ENCODE measurements around the gene R3HDM2. TPM values are rescaled to one million over a fixed set of nuclear protein-coding genes. Genes with fewer than 3 reads are reported as not detected.

R3HDM2 gene
- total and polyA plus RNA-seq, 2 of the 13 experiments (the other 11 are each of a cell fraction or from before 2014, with no cell fraction given) = 11.1 to 23.5 TPM

- TF ChIP-seq IRF1 (CRISPR knock-in tag; IDR thresholded peaks at IDR 0.05; ENCODE audit: low read depth) (no peak), ERF (CRISPR knock-in tag; IDR thresholded peaks at IDR 0.05) (0 out of 2 replicates have a peak, but pooled peaks have one; percentile 16), UBTF (CRISPR knock-in tag; IDR thresholded peaks at IDR 0.05) (no peak; the same call in 1 of the 2 replicates), HNF1B (CRISPR knock-in tag; IDR thresholded peaks at IDR 0.05) (no peak), NR2C2 (CRISPR knock-in tag; IDR thresholded peaks at IDR 0.05; ENCODE audit: borderline replicate concordance) (0 out of 2 replicates have a peak, but pooled peaks have one; percentile 34), RBM22 (optimal IDR thresholded peaks at IDR 0.05; ENCODE audit: low read length) (no peak), ZNF30 (CRISPR knock-in tag; IDR thresholded peaks at IDR 0.05) (no peak), SP1 (IDR thresholded peaks at IDR 0.05) (no peak), SP1 (CRISPR knock-in tag; IDR thresholded peaks at IDR 0.05) (0 out of 2 replicates have a peak, but pooled peaks have one; percentile 17), ZNF572 (CRISPR knock-in tag; IDR thresholded peaks at IDR 0.05) (no peak), CBFB (CRISPR knock-in tag; IDR thresholded peaks at IDR 0.05) (no peak), ZSCAN12 (CRISPR knock-in tag; IDR thresholded peaks at IDR 0.05) (no peak), ZNF446 (CRISPR knock-in tag; IDR thresholded peaks at IDR 0.05) (no peak), MAX (IDR thresholded peaks at IDR 0.05) (peak; percentile 20; the same call in 1 of the 2 replicates), THAP11 (CRISPR knock-in tag; IDR thresholded peaks at IDR 0.05) (no peak), ZMYM4 (CRISPR knock-in tag; IDR thresholded peaks at IDR 0.05) (no peak), ATAD3A (CRISPR knock-in tag; IDR thresholded peaks at IDR 0.05) (no peak), HNRNPK (IDR thresholded peaks at IDR 0.05; ENCODE audit: low read depth, low read length, poor library complexity, severe bottlenecking) (peak; percentile 35), GFI1 (CRISPR knock-in tag; IDR thresholded peaks at IDR 0.05; ENCODE audit: borderline replicate concordance) (no peak), ZNF430 (CRISPR knock-in tag; IDR thresholded peaks at IDR 0.05) (no peak), ZNF816 (CRISPR knock-in tag; IDR thresholded peaks at IDR 0.05; ENCODE audit: borderline replicate concordance) (no peak), MTF2 (CRISPR knock-in tag; IDR thresholded peaks at IDR 0.05; ENCODE audit: borderline replicate concordance) (0 out of 2 replicates have a peak, but pooled peaks have one; percentile 46), RFXAP (CRISPR knock-in tag; IDR thresholded peaks at IDR 0.05; ENCODE audit: borderline replicate concordance) (0 out of 2 replicates have a peak, but pooled peaks have one; percentile 7), ZKSCAN8 (CRISPR knock-in tag; IDR thresholded peaks at IDR 0.05; ENCODE audit: borderline replicate concordance) (no peak), MAFF (IDR thresholded peaks at IDR 0.05; ENCODE audit: low read depth, low read length) (no peak), ZNF484 (CRISPR knock-in tag; IDR thresholded peaks at IDR 0.05; ENCODE audit: borderline replicate concordance, low read depth) (no peak), ZKSCAN5 (CRISPR knock-in tag; IDR thresholded peaks at IDR 0.05) (no peak)
Observed at GRCh38 chr12:57216014-57216911, 214.6 kb downstream of the R3HDM2 start, which contains the start of gene NXPH4 (continued).
